RPMI7951 (cell line): ENCODE data around the gene RPS18. TPM values are rescaled to one million over a fixed set of nuclear protein-coding genes. Genes with fewer than 3 reads are reported as not detected.

ENCODE experiments used
- DNase-seq: peaks from one replicate; pipeline ENCODE4 v3.0.0-alpha.2; 2012; ENCODE audit warnings: low read depth
- total RNA-seq: library from RNA; depleted of rRNA; stranded (reverse); fragments of >200 nt; shearing (Covaris generic); gene quantifications from 2 replicates; pipeline ENCODE4 v1.2.3, GENCODE V29; 2014; rRNA removed

Gene RPS18
- total RNA-seq, 1 experiment from 2014 or later = 3,254 TPM

GRCh38 chr6:33314943-33315792 is 43.3 kb downstream of the RPS18 start:
- no peak for DNase-seq

GRCh38 chr6:33315793-33316602 is 44.1 kb downstream of the RPS18 start:
- no peak for DNase-seq

GRCh38 chr6:33316603-33317418 is 44.9 kb downstream of the RPS18 start:
- no peak for DNase-seq

GRCh38 chr6:33317419-33317668 is 45.5 kb downstream of the RPS18 start:
- DNase-seq = no peak

DNA sequence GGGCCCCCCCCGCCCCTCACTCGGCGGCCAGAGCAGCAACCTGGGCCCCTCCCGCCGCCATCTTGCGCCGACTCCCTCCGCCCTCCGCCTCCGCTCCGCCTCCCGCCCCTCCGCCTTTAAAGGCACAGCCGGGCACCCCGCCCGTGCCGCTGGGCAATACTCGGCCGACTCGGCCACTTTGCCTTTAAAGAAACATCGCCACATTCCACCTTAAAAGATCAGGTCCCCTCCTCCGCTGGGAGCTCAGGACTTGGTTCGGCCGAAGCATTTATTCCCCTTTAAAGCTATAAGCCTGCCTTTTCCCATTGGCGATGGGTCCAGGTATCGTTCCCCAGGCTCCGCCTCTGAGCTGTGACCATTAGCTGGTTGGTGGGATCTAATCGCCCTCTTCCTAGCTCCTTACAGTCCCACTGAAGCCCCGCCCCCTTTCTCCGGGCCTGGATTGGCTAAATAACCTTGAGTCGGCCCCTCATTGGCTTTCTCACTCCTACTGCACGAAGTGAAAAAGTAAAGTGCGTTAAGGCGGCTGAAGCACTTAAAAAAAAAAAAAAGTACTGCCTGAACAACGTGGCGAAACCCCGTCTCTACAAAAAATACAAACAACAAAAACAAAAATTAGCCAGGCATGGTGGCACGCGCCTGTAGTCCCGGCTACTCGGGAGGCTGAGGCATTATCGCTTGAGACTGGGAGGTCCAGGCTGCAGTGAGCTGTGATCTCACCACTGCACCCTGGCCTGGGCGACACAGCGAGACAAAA is 46.0 kb downstream of the RPS18 start, which contains the start of gene ZBTB22:
Gene ZBTB22, minus strand, starts transcription at position 76 of the 757 bp plus-strand sequence. CDS start 828 bp downstream, outside the sequence.
- peak; percentile 99 for DNase-seq

- DNase-seq = no peak
These were observed 46.7 kb downstream of the RPS18 start for GRCh38 chr6:33318426-33319073.

DNA sequence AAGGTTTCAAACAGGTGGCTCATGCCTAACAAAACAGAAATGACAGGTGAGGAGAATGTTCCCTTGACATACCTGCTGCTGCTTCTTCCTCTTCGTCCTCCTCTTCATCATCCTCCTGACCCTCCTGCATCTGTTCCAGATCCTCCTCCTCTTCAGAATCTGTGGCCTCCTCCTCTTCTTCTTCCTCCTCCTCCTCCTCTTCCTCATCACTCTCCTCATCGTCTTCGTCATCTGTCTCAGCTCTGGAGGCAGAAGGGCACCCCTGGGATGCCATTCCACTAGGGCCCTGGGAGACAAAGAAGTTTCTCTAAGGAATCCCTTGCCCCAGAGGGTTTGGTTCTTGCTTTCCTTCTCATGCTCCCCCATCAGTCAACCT is 48.1 kb downstream of the RPS18 start:
- no peak for DNase-seq

- peak; percentile 80 for DNase-seq
These were observed 48.7 kb downstream of the RPS18 start for GRCh38 chr6:33320315-33321181.

GRCh38 chr6:33321227-33321626 is 49.4 kb downstream of the RPS18 start:
- no peak for DNase-seq

GRCh38 chr6:33323623-33323948 is 51.7 kb downstream of the RPS18 start:
- no peak for DNase-seq

DNA sequence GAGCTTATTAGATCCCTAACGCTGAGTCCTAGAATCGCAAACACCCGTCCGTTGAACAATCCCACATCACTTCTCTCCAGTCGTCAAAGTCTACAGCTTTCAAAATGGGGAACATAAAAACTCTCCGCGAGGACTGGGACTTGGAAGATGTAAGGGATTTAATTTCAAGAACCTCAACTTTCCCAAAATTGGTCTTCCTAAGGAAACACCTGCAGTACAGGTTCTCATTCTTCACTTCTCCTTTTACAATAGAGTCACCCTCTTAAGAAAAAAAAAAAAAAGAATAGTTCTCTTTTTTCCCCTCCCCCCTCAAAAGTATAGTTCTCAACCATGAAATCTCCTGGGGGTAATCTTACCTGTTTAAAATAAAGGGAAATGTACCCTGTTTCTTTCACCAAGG is 52.2 kb downstream of the RPS18 start:
- no peak for DNase-seq

Other genes starting within 250 kb of the RPS18 start
- 4.4 and 10.0 TPM in 2 replicates for gene HLA-DPA1, start 198.4 kb upstream of the RPS18 start, total RNA-seq
- 29.6 and 35.4 TPM in 2 replicates for gene HLA-DPB1, start 196.1 kb upstream of the RPS18 start, total RNA-seq
- 0.12 TPM in 1 of 2 replicates, not detected in the other for gene COL11A2, start 79.6 kb upstream of the RPS18 start, total RNA-seq
- 14.4 and 15.4 TPM in 2 replicates for gene RXRB, start 71.4 kb upstream of the RPS18 start, total RNA-seq
- 58.0 and 77.2 TPM in 2 replicates for gene SLC39A7, start 71.2 kb upstream of the RPS18 start, total RNA-seq
- gene HSD17B8, start 67.4 kb upstream of the RPS18 start, total RNA-seq = 3.2 and 3.4 TPM in 2 replicates
- 26.6 and 30.0 TPM in 2 replicates for gene RING1, start 63.6 kb upstream of the RPS18 start, total RNA-seq
- 30.7 and 43.1 TPM in 2 replicates for gene VPS52, start 199 bp upstream of the RPS18 start, total RNA-seq
- 2.0 TPM in 2 replicates for gene B3GALT4, start 5.0 kb downstream of the RPS18 start, total RNA-seq
- gene WDR46, start 17.2 kb downstream of the RPS18 start, total RNA-seq = 106 and 109 TPM in 2 replicates
- gene PFDN6, start 17.5 kb downstream of the RPS18 start, total RNA-seq = 76.7 and 134 TPM in 2 replicates
- gene RGL2, start 26.9 kb downstream of the RPS18 start, total RNA-seq = 24.3 and 27.5 TPM in 2 replicates
- gene TAPBP, start 42.0 kb downstream of the RPS18 start, total RNA-seq = 77.1 and 79.9 TPM in 2 replicates
- 10.7 TPM in 2 replicates for gene ZBTB22, start 45.7 kb downstream of the RPS18 start, total RNA-seq
- gene DAXX, start 50.9 kb downstream of the RPS18 start, total RNA-seq = 51.8 and 54.8 TPM in 2 replicates
- 125 and 128 TPM in 2 replicates for gene KIFC1, start 119.7 kb downstream of the RPS18 start, total RNA-seq
- 23.2 and 23.5 TPM in 2 replicates for gene PHF1, start 138.9 kb downstream of the RPS18 start, total RNA-seq
- 250 and 282 TPM in 2 replicates for gene CUTA, start 146.0 kb downstream of the RPS18 start, total RNA-seq
- 1.4 and 2.4 TPM in 2 replicates for gene SYNGAP1, start 148.0 kb downstream of the RPS18 start, total RNA-seq
- 7.4 and 7.5 TPM in 2 replicates for gene ZBTB9, start 182.5 kb downstream of the RPS18 start, total RNA-seq